Osteoblast (primary cell): ENCODE measurements around the gene POU2F1. TPM values are rescaled to one million over a fixed set of nuclear protein-coding genes. Genes with fewer than 3 reads are reported as not detected.

Experiments
- DNase-seq: peaks from one replicate; pipeline ENCODE4 v3.0.0; 2011; ENCODE audit warnings: low spot score, mixed read lengths; ENCODE audit not compliant: insufficient read length; ENCODE audit errors: missing footprints
- H2AFZ ChIP-seq: 2 replicates; pipeline ENCODE4 v1.6.0; 2011; ENCODE audit warnings: mild to moderate bottlenecking, low read length
- H3K27ac ChIP-seq: 2 replicates; pipeline ENCODE4 v1.5.1; 2011; ENCODE audit warnings: mild to moderate bottlenecking, low read depth, low read length, moderate library complexity
- H3K27me3 ChIP-seq: 2 replicates; pipeline ENCODE4 v1.6.0; 2012; ENCODE audit warnings: mild to moderate bottlenecking, control low read depth, inconsistent platforms, low read length, moderate library complexity; ENCODE audit not compliant: insufficient read depth
- H3K36me3 ChIP-seq: 2 replicates; pipeline ENCODE4 v1.5.1; 2011; ENCODE audit warnings: mild to moderate bottlenecking, low read length, control low read depth, moderate library complexity; ENCODE audit not compliant: insufficient read depth
- H3K4me1 ChIP-seq: 2 replicates; pipeline ENCODE4 v1.5.1; 2011; ENCODE audit warnings: mild to moderate bottlenecking, low read length, control low read depth, moderate library complexity; ENCODE audit not compliant: insufficient read depth
- H3K4me2 ChIP-seq: 2 replicates; pipeline ENCODE4 v1.6.0; 2011; ENCODE audit warnings: mild to moderate bottlenecking, low read length; ENCODE audit not compliant: insufficient read depth
- H3K4me3 ChIP-seq: fragments of 200-600 bp; sonication (generic); 3 replicates; pipeline ENCODE4 v1.5.1; 2012; ENCODE audit warnings: mild to moderate bottlenecking, low read length, inconsistent platforms; ENCODE audit not compliant: insufficient read depth
- H3K79me2 ChIP-seq: 2 replicates; pipeline ENCODE4 v1.6.0; 2012; ENCODE audit warnings: mild to moderate bottlenecking, low read length, control low read depth, inconsistent platforms; ENCODE audit not compliant: insufficient read depth
- H3K9me3 ChIP-seq: 2 replicates; pipeline ENCODE4 v1.5.1; 2011; ENCODE audit warnings: low read depth, low read length, control low read depth
- H4K20me1 ChIP-seq: 2 replicates; pipeline ENCODE4 v1.6.0; 2012; ENCODE audit warnings: mild to moderate bottlenecking, low read length, control low read depth; ENCODE audit not compliant: insufficient read depth
- total RNA-seq: library from RNA; depleted of rRNA; stranded (reverse); fragments of >200 nt; gene quantifications from 2 replicates; pipeline ENCODE4 v1.2.3, GENCODE V29; 2012
- TF ChIP-seq, protein P1 (sequence below): IDR thresholded peaks from 2 replicates; pipeline ENCODE4 v1.5.1; 2011; ENCODE audit warnings: mild to moderate bottlenecking, low read depth, low read length, moderate library complexity; ENCODE audit errors: extremely low read depth

Gene POU2F1
- total RNA-seq, 1 donor: 11.6 TPM

DNA sequence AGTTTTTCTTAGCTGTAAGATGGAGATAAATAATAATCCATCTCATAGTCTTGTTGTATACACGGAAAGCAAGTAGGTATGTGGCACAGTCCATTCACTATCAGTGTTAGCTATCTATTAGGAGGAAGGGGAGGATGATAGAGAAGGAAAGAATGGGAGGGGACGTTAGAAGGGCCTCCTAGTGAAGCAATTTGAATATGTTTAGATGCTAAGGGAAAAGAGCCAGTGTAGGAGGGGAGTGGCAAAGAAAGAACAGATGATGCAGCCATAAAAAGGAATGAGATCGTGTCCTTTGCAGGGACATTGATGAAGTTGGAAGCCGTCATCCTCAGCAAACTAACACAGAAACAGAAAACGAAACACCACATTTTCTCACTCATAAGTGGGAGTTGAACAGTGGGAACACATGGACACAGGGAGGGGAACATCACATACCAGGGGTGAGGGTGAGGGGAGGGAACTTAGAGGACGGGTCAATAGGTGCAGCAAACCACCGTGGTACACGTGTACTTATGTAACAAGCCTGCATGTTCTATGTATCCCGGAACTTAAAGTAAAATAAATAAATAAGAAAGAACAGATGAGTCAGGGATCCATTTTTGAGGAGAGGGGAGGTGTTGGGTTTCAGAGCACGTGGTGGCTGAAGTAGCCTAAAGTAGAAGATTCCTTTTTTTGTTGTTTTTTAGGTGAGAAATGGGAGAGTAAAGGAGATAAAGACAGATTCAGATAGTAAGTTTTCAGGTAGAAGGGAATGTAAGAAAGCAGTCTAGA, 124.1 kb downstream of the POU2F1 start:
- no peak overlapping the region for H3K27ac ChIP-seq
- TF ChIP-seq, protein P1, sequence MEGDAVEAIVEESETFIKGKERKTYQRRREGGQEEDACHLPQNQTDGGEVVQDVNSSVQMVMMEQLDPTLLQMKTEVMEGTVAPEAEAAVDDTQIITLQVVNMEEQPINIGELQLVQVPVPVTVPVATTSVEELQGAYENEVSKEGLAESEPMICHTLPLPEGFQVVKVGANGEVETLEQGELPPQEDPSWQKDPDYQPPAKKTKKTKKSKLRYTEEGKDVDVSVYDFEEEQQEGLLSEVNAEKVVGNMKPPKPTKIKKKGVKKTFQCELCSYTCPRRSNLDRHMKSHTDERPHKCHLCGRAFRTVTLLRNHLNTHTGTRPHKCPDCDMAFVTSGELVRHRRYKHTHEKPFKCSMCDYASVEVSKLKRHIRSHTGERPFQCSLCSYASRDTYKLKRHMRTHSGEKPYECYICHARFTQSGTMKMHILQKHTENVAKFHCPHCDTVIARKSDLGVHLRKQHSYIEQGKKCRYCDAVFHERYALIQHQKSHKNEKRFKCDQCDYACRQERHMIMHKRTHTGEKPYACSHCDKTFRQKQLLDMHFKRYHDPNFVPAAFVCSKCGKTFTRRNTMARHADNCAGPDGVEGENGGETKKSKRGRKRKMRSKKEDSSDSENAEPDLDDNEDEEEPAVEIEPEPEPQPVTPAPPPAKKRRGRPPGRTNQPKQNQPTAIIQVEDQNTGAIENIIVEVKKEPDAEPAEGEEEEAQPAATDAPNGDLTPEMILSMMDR: no peak
- H3K79me2 ChIP-seq: no peaks in the 10 kb centered on the region
- H2AFZ ChIP-seq: no peak overlapping the region
- no peaks in the 10 kb centered on the region for H3K36me3 ChIP-seq
- no peaks in the 10 kb centered on the region for H3K4me1 ChIP-seq
- H4K20me1 ChIP-seq: peaks cover 2% of the 10 kb centered on the region
- no peak for DNase-seq
- H3K4me2 ChIP-seq: no peak overlapping the region
- no peaks in the 10 kb centered on the region for H3K9me3 ChIP-seq
- H3K27me3 ChIP-seq: no peaks in the 10 kb centered on the region
- no peak overlapping the region for H3K4me3 ChIP-seq

DNA sequence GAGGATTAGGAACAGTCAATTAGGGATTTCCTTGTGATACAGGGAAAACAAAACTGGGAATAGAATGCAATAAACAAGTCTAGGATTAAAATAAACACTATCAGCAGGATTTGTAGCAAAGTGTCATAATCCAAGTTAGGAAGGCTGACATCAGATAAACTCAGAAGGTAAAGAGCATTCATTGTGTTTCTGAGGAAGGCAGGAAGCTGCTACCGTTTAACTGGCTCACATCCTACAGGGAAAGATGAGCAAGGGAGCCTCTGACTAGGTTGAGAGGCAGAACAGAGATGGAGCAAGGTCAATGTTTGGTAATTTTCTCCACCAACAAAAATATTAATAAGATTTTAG, 124.7 kb downstream of the POU2F1 start:
- no peaks in the 10 kb centered on the region for H3K4me1 ChIP-seq
- TF ChIP-seq, protein P1: no peak
- no peaks in the 10 kb centered on the region for H3K9me3 ChIP-seq
- H3K4me2 ChIP-seq: no peak overlapping the region
- no peaks in the 10 kb centered on the region for H3K27me3 ChIP-seq
- no peaks in the 10 kb centered on the region for H3K79me2 ChIP-seq
- no peak overlapping the region for H3K27ac ChIP-seq
- no peak overlapping the region for H2AFZ ChIP-seq
- DNase-seq: no peak
- peaks cover 4% of the 10 kb centered on the region for H4K20me1 ChIP-seq
- H3K36me3 ChIP-seq: no peaks in the 10 kb centered on the region
- H3K4me3 ChIP-seq: no peak overlapping the region

DNA sequence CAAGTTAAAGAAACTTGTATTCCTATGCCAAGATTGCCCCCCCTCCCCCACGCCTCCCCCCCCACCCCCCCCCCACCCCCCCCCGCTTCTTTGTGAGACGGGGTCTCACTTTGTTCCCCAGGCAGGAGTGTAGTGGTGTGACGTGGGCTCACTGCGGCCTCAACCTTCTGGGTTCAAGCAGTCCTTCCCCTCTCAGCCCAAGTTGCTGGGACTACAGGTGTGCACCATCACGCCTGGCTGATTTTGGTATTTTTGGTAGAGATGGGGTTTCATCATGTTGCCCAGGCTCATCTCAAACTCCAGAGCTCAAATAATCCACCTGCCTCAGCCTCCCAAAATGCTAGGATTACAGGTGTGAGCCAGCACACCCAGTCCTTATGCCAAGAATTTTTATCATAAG, 136.6 kb downstream of the POU2F1 start:
- TF ChIP-seq, protein P1: no peak
- H3K27ac ChIP-seq: no peak overlapping the region
- no peak for DNase-seq
- H2AFZ ChIP-seq: no peak overlapping the region
- H3K36me3 ChIP-seq: no peaks in the 10 kb centered on the region
- peaks cover 7% of the 10 kb centered on the region for H4K20me1 ChIP-seq
- H3K9me3 ChIP-seq: no peaks in the 10 kb centered on the region
- no peak overlapping the region for H3K4me2 ChIP-seq
- no peak overlapping the region for H3K4me3 ChIP-seq
- H3K79me2 ChIP-seq: peaks cover 9% of the 10 kb centered on the region
- H3K27me3 ChIP-seq: no peaks in the 10 kb centered on the region
- no peaks in the 10 kb centered on the region for H3K4me1 ChIP-seq

DNA sequence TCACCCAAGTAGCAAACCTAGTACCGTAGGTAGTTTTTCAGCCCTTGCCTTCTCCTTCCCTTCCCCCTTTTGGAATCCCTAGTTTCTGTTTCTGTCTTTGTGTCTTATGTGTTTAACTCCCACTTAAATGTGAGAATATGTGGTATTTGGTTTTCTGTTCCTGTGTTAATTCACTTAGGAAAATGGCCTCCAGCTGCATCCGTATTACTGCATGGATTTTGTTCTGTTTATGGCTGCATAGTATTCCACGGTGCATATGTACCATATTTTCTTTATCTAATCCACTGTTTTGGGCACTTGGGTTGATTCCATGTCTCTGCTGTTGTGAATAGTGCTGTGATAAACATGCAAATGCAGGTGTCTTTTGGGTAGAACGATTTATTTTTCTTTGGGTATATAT, 138.6 kb downstream of the POU2F1 start:
- Histone ChIP-seq H3K9me3 (no peaks in the 10 kb centered on the region), H3K4me1 (no peaks in the 10 kb centered on the region), H3K27me3 (no peaks in the 10 kb centered on the region), H3K4me3 (no peak overlapping the region), H4K20me1 (peaks cover 7% of the 10 kb centered on the region), H3K36me3 (no peaks in the 10 kb centered on the region), H2AFZ (no peak overlapping the region), H3K4me2 (no peak overlapping the region), H3K27ac (no peak overlapping the region), H3K79me2 (peaks cover 9% of the 10 kb centered on the region)
- TF ChIP-seq, protein P1: no peak
- no peak for DNase-seq
